Measurements from ENCODE around the gene ST7.
A peak's percentile ranks its signal among the peaks of the same experiment; 100 is the strongest.

The ST7 gene

GRCh38 chr7:117132321-117133120 lies 179.2 kb downstream of the ST7 start:
- peak; percentile 62 for DNase-seq (ENCODE audit: low read depth)

DNA sequence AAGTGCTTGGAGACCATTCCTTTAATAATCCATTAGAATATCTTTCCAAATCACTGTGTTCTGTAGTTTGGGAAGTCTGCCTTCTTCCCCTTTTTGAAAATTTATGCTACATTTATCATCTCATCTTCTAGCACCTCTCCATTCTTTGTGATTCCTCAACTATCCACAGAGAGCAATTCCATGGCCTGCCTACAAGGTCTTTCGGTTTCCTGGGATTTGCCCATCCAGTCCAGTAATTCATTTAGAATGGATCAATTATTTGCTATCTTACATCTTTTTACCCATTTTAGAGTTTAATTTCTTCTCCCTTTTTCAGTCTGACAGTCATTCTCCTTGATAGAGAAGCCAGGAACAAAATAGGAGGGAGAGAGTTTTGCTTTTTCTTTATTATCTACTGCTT lies 179.8 kb downstream of the ST7 start:
- DNase-seq (ENCODE audit: low read depth) = no peak

GRCh38 chr7:117134411-117134810 lies 181.1 kb downstream of the ST7 start:
- no peak for DNase-seq (ENCODE audit: low read depth)

- no peak for DNase-seq (ENCODE audit: low read depth)
Measured at GRCh38 chr7:117134889-117135552, 181.7 kb downstream of the ST7 start.

DNA sequence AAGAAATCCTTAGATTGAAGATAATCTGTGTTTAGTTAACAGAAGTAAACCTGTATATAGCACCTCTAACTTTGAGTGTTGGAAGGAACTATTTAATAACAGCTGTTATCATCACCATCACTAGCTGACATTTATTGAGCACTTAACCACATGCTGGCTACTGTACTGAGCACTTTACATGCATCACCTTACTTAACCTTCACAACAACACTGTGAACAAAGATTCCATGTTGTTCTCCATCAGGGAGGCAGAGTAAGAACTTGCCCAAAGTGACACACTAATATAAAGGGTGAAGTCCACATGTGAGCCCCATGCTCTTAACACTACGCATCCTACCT lies 182.2 kb downstream of the ST7 start:
- no peak for DNase-seq (ENCODE audit: low read depth)

DNA sequence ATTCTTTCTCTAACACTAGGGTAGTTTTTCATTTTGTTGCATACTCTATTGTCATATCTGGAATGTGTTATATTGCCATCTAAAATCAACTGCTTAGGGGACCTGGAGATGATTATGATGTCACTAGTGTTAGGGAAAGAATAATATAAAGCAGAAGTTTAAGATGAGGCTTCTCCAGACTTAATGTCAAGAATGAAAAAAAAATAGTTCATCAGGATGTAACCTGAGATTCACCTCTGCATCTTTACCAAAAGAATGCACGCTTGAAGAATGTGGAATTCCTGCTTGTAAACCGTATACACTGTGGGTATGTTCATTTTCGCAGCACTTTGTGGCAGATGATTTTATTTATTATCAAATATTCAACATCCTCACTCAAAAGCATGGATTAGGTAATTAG lies 184.6 kb downstream of the ST7 start:
- DNase-seq (ENCODE audit: low read depth) = no peak

- DNase-seq (ENCODE audit: low read depth) = no peak
Measured at GRCh38 chr7:117138495-117138894, 185.2 kb downstream of the ST7 start.

GRCh38 chr7:117138981-117139380 lies 185.7 kb downstream of the ST7 start:
- DNase-seq (ENCODE audit: low read depth) = no peak

GRCh38 chr7:117139397-117139984 lies 186.2 kb downstream of the ST7 start:
- no peak for DNase-seq (ENCODE audit: low read depth)

GRCh38 chr7:117140921-117141320 lies 187.6 kb downstream of the ST7 start:
- no peak for DNase-seq (ENCODE audit: low read depth)

DNA sequence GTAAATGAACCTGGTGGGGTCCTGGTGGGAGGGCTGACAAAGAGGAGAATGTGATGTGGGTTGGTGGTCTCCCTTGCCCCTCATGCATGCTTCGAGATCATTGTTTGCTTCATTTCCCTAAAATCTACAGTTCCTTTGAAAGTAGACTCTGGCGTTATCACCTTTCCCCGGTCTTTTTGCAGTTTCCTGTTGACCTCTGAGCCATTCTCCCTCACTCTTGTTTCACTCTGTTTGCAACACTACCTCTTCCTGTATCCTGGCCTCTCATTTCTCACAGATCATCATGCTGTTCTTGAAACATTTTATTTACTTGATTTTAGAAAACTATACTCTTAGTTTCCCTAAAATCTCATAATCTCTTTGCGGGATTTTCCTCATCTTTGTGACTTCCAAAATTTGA lies 189.8 kb downstream of the ST7 start:
- DNase-seq (ENCODE audit: low read depth) = no peak

DNA sequence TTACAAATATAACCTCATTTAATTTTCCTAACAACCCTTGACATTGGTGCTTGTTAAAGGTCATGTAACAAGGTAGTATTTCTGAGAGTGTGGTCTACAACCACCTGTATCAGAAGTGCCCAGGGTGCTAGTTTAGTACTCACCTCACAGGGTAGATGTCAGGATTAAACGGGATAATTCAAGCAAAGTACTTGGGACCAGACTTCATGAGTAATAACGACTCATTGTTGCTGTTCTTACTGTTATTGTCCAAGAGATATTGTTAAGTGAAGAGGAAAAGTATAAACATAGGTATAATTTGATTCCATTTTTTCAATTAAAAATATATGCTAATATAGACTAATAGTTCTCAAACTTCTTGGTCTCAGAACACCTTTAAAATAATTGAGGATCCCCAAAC lies 190.3 kb downstream of the ST7 start:
- no peak for DNase-seq (ENCODE audit: low read depth)

DNA sequence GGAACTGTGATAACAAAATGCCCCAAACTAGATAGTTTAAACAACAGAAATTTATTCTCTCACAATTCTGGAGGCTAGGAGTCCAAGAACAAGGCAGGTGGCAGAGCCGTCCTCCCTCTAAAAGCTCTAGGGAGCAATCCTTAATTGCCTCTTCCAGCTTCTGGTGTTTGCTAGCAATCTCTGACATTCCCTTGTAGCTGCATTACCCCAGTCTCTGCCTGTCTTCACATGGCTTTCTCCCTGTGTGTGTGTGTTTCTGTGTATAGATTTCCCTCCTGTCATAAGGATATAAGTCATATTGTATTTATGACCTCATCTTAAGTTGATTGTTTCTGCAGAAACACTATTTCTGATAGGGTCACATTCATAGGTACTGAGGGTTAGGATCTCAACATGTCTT lies 192.0 kb downstream of the ST7 start:
- no peak for DNase-seq (ENCODE audit: low read depth)

GRCh38 chr7:117146059-117146458 lies 192.8 kb downstream of the ST7 start:
- no peak for DNase-seq (ENCODE audit: low read depth)

DNA sequence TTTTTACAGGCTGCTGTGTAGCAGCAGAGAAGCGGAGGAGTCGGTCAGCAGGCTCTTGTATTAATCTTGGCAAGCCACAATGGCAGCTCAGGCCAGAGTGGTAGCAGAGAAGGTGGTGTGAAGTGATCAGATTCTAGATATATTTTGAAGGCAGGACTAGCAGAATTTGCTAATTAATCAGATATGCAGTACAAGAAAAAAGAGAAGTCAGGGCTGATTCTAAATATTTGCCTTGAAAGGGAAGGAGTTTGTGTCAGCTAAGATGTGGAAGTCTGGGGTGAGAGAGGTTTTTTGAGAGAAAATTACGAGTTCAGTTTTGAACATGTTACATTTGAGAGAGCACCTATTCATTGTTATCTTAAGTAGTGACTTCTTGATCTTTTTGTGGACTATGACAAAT lies 193.2 kb downstream of the ST7 start:
- DNase-seq (ENCODE audit: low read depth) = no peak

GRCh38 chr7:117148971-117149370 lies 195.7 kb downstream of the ST7 start:
- no peak for DNase-seq (ENCODE audit: low read depth)

DNA sequence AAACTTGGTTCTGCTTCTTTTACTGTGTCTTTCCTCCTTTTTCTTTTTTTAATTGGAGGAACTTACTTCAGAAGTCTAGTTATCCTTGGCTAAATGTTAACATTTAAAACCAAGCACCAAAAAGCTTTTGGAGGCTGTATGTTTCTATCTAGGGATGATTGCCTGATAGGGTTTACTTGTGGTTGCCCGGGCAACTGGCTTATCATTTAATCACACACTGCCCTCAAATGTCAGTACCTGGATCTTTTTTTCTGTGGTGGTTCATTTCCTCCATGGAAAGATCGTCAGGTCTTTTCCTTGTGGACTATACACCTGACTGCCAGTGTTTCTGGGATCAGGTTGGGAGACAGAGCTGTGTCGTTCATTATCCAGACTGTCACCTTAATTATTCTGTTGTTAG lies 196.4 kb downstream of the ST7 start:
- no peak for DNase-seq (ENCODE audit: low read depth)

- DNase-seq (ENCODE audit: low read depth) = no peak
Measured at GRCh38 chr7:117152213-117153007, 199.1 kb downstream of the ST7 start.

DNA sequence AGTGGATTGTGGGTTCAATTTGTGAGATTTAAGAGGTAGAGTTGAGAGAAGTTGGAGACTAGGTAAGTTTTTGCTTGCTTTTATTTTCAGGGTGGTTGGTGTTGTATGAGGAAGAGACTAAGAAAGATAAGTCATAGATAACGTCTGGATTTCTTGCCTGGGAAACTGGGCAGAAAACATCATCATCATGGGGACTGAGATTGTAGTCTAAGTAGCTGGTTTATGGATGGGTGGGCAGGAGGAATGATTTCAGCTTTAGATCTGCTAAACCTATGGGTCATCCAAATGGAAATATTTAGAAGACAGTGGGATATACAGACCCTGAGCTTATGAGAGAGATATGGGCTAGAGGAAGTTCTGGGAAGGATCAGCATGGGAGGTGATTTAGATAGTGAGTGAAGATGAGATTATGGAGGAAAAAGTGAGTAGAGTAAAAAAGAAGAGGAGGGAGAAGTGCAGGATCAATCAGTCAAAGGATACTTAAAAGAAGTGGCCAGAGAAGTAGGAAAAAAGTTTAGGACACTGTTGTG lies 199.8 kb downstream of the ST7 start:
- no peak for DNase-seq (ENCODE audit: low read depth)

DNA sequence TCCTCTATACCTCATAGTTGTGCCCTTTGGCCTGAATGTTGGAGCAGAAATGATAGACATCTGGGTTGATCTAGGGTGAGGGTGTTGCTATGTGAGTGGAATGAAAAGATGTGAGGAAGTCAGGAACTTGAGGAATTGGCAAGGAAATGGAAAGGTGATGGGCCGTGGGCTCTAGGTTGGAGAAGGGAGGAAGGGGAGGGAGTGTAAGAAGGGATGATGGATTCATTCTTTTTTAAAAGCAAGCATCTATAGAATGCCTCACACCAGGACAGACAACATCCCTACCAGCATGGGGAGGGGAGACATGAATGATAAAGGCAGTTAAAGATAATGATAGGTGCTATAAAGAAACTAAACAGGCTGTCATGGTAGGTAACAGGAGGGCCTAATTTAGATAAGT lies 201.4 kb downstream of the ST7 start:
- DNase-seq (ENCODE audit: low read depth) = no peak

DNA sequence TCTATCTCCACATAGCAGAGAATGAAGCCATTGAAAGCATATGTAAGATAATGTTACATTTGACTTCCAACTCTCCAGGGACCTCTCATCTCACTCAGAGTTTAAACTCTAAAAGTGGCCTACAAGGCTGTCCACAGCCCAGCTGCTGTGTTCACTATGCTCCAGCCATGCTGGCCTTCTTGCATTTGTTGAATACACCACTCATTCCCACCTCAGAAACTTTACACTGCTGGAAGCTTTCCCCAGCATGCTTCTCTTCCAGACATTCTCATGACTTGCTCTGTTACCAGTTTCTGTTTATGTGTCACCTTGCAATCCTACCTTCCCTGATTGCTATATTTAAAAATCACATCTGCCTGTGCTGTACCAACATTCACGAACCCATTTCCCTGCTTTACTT lies 202.4 kb downstream of the ST7 start:
- no peak for DNase-seq (ENCODE audit: low read depth)

All from fibroblast of the conjunctiva (primary cell).